Superior temporal gyrus (tissue), 1 donor: ENCODE data around the gene SGCA.

Experiments used
- DNase-seq: peaks from one replicate; pipeline ENCODE4 v3.0.0-alpha.2; 2016; ENCODE audit errors: extremely low spot score

The SGCA gene

DNA sequence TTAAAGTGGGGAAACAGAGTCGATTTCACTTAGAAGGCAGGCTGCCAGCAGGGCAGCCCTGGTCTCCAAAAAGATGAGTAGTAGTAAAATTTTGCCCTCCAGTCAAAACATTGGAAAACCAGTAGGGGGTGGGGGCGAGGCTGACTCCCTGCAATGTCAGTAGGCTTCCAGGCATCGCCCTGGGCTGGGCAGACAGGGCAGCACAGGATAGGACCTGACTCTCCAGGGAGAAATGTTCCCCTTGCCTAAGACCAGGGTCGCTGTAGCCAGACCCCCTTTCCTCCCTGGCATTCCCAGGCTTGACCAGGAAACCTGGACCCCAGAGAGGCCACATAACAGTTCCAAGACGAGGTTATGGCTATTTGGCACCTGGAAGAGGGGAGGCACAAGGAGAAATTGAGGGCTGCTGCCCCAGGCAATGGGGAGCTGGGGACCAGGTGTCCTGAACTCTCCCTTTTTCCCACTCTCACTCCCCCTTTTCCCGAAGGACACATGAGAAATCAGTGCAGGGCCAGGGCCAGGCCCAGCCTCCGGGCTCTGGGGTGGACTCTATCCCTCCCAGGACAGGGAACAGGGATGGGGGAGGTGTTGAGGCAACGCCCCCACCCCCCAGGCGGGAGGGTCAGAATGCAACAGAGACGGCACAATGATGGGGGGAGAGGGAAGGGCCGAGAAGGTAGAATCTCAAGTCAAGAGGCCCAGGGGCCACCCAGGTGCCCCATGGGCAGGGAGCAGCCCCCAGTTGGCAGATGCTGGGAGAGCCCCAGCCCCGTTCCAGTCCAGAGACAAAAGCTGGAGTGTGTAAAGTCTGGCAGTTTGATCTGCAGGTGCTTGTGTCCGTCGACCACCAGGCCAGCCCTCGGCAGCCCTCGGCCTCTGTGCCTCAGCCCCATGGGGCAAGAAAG, 31.3 kb upstream of the SGCA start:
- no peak for DNase-seq

DNA sequence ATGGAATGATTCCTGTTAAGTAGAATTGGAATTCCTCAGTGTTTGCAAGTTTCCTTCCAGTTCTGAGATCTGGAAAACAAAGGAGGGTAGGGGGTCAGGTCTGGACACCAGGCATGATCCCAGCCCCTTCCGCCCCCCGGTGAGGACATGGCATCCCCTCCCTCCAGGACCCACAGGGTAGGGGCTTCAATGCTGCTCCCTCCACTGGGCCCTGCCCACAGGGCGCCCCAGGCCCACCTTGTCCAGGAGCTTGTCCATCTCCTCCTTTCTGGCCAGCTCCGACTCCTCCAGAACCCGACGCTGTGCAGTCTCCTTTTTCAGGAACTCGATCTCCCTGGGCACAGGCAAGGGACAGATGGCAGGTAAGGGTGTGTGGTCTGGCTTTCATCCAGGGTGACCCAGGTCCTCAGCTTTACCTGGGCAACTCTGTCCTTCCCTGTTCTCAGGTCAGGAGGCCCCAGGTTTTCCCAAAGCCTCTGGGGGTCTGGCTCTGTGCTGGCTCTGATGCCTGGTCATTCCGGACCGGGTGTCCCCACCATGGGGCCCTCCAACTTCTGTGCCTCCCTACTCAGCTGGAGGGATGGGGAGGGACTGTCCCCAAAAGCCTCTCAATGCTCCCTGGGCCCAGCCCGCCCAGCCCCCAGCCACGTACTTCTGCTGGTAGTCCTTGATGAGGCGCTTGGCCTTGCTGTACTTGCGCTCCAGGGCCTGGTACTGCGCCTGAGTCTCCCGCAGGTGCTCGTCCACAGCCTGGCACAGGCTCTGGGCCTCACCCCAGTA, 30.3 kb upstream of the SGCA start:
- no peak for DNase-seq

DNA sequence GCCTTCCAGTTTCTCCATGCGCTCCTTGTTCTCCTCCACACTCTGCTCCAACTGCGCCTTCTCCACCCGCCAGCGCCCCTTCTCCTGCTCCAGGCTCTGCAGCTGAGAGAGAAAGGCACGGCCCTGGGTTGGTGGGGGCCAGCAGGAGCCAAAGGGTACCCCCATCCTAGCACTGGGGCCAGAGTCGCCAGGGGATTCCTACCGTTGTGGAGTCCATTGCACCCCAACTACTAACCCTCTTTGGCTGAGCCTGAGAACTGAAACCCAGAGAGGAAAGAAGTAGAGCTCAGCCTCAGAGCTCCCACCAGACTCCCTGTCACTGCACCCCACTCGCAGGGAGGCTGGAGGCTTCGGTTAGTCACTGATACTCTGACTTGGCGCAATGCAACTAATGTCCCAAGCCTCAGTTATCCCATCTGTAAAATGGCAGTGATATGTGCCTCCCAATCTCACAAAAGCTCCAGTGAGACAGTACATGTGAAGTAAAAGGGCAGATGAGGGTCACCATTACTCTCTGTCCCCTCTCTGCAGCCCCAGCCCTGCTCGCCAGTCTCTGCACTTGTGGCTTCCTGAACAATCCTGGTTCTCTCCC, 29.6 kb upstream of the SGCA start:
- DNase-seq, result no peak

DNA sequence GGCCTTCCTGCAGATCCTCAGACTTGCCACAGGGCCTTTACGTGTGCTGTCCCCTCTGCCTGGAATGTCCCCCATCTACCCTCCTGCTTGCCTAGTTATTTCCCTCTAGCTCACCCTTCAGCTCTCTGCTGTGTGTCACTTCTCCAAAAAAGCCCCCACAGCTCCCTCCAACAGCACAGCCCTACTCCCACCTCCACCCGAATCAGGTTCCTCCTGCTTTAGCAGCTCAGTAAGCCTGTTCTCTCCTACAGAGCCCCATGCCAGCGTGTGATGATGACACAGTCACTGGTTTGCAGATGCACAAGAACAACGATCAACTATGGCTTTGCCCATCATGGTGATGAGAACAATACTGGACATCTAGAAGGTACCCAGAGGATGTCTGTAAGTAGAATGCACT, 28.8 kb upstream of the SGCA start:
- DNase-seq, result no peak

DNA sequence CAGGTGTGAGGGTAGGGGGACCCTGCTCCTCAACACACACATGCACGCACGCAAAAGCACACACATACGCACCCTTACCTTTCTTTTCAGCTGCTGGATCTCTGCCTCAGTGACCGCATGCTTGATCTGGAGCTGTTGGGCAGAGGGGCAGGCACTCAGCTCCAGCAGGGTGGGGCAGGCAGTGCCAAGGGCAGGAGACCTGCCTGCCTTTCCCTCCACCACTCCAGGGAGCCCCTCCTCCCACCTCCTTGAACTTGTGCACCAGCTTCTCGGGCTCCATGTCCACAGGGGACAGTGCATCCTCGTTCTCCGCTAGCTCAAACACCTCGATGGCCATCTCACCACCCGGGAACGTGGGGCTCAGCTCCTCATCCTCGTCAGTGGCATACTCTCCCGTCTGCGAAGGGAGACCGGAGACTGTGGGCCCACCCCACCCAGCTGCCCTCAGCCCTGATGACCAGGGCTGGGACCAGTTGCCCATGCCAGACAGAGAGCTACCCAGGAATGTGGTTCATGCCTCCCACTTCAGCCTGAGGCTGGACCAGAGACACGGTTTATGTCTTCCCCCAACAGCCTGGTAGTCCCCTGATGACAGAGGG, 26.5 kb upstream of the SGCA start:
- DNase-seq, result no peak

DNA sequence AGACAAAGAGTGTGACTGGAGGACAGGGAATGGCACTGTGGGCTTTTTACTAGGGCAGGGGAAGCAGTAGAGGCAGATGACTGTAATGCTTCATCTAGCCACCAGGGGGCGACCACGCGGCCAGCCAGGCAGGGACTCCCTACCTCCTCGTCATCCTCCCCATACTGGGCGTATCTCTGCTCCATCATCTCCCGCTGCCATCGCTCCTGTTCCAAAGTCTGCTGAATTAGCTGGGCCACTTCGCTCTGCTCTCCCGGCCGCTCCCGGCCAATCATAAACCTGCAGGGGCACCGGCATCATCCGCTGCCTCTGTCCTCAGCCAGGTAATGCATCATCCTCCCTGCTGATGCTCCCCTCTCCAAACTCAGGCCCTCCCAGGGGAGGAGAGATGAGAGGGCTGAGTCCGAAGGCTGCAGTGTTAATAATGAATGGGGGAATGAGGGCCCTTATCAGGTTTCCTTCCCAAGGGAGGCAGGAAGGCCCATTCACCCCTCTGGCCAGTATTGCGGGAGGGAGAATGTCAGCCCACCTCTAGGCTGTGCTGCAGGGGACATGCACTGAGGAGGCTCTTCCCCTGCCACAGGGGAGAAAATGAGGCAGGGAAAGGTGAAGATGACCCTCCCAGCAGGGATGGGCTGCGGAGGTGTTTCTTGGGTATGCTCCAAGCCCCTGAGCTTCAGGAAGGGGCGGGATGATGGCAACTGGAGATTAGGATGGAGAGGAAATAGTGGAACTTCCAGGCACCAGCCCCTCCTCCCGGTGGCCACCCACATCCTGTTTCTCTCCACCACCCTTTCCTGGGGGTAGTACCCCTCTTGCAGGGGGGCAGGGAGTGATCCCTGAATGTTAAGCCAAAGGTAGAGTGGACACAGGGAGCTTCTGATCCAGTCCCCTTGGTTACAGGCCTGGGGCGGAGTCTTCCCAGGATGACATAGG, 25.6 kb upstream of the SGCA start:
- peak; percentile 69 for DNase-seq

DNA sequence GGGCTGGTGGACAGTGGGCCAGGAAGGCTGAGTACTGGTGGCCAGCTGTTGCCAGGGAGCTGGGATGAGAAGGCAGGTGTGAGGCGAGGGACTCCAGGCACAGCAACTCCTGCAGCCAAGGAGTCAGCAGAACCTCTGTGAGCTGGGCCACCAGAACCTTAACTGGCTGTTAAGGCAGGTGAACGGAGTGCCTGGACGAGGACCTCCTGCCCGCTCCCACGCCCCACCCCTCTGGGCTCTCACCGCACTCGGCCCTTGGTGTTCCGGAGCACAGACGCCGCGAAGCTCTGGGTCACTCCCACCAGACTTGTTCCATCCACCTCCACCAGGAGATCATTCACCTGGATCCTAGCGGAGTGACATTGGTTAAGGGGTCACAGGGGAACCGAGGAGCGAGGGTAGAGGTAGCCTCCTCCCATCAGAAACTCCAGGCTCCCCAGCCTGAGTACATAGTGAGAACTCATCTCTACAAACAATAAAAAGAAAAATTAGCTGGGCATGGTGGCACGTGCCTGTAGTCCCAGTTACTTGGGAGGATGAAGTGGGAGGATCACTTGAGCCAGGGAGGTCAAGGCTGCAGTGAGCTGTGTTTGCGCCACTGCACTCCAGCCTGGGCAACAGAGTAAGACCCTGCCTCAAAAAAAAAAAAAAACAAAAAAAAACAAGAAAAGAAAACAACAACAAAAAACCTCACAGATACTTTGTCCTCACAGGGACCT, 24.6 kb upstream of the SGCA start:
- no peak for DNase-seq

DNA sequence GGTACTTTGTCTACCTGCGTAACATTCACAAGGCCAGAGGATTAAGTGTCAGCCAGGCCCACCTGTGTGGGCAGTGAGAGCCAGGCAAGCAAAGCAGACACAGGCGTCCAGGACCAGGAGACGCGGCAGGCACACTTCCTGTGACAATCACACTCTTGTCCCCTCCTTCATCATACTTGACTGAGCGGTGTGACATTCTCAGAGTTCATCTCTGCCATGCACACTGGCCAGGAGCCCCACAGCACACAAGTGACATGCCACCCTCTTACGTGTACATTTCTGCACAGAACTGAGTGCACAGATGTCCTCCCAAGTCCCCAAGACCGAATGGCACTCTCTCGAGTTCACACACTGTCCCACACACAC, 24.1 kb upstream of the SGCA start:
- DNase-seq, result no peak

DNA sequence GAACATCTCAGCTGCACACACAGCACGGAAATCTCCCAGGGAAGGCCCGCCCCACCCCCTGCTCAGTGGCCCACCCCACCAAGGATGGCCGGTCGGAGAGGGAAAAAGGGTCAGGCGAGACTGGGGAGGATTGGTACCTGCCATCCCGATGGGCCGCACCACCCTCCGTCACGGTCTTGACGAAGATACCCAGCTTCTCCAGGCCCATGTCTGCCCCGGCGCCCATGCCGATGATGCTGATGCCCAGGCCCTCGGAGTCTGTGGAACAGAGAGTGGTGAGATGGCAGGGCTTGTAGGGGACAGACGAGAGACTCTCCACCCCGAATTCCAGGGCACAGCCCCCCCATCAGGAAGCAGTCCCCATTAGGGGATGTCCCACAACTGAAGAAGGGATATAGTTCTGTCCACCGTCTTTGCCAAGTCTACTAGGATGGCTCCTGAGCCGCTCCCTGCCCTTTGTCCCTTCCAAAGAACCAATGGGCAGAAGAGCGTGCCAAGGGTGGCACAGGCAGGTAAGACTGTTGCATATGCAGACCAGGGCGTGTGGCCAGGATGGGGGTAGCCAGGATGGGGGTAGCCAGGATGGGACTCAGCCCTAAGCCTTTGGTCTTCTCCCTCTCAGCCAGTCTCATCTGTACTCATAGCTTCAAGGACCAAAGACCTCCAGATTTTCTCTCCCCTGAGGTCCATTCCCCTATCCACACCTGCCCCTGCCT, 22.2 kb upstream of the SGCA start:
- DNase-seq, result no peak

DNA sequence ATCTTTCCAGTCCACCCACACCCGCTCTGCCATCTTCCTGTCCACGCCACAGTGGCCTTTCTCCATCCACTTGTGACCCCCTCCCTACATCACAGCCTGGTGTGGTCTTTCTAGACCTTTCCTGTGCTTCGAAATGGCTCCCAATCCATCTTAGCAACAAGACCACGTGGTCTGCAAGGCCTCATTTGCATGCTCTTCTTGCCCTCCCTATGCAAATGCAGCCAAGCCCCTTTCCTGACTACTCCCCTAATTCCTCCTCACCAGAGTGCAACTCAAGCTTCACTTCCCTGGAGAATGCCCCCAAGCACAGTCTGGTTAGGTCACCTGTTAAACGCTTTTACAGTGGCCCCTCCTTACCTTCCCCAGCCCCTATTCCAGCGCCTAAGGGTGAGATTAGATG, 21.4 kb upstream of the SGCA start:
- no peak for DNase-seq

DNA sequence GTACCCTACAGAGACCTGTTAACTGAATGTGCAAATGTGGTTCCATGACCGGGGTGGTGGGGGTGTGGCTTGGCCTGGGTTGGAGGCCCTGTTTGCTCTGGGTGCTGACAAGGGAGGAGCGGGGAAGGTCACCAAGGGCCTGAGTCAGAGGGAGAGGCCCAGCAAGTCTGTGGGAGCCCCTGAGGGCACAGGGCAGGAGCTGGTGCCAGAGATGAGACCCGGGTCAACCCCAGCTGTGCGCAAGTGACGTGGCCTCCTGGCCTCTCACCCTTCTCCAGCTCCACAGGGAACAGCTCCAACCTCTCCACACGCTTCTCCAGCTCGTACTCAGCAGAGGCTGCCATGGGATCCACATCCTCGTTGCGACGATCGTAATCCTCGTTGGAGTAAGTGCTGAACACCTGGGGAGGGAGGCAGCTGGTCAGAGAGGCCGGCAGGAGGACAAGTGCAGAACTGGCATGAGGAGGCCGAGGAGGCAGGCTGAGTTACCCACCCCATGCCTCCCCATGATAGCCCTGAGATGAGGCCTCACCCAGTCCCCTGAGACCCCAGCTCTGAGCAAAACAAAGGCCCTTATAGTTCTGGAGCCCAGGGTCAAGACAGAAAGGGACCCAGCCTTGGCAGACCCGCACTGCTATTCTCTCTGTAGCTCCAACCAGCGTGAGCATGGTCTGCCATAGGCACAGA, 20.8 kb upstream of the SGCA start:
- DNase-seq, result no peak

DNA sequence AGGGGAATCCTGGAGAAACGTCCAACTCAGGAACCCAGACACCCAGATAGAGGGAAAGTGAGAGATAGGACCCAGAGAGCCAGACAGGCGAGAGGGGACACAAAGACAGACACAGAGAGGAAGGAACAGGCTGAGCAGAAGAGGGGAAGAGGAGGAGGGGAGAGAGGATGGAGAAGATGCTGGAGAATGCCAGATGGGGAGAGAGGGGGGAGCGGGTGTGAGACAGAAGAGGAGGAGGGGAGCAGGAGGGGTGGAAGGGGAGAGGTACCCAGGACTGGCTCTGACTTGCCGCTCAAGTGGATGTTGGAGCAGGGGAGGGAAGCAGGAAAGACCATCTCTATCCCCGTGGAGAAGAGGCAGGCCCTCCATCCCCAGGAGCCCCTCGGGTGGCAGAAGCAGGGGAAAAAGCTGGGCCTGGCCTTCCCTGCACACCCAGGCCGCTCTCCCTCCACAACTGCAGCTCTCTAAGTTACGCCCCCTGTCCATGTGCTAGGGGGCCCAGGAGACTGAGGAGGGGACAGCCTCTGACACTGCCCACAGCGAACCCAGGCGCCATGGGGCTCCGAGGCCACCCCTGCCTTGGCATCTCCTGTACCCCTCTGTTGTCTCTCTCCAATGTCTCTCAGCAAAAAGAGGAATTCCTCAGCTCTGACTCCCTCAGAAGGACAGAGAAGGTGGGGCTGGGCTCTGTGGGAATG, 20.1 kb upstream of the SGCA start:
- DNase-seq, result no peak

DNA sequence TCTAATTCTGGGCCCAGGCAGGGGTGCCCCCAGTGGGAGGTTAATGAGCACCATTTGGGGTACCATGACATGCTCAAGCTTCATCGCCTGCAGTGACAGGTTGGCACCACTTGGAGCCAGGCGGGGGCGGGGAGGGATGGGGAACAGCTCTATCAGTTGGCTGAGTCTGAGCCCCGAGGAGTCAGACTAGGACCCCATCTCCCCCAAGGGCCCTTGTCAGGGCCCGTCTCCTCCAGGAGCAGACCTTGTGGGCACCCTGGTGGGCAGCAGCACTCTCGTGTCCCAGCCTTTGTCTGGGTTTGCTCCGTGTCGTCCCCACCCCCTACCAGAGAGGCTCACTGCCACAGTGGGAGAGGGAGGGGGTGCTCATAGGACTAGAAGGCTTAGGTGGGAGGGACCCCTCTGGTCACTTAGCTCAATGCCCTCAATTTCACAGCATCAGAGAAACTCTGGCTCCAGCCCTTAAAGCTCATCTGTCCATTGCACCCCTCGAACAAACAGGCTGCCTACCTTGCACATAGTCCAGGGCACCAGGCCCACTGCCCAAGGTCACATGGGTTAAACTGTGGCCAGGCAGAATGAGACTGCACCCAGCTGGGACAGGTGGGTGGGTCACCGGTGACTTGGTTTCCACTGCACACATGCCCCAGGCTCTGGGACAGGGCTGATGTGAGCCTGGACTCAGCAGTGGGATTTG, 19.4 kb upstream of the SGCA start:
- DNase-seq, result no peak

DNA sequence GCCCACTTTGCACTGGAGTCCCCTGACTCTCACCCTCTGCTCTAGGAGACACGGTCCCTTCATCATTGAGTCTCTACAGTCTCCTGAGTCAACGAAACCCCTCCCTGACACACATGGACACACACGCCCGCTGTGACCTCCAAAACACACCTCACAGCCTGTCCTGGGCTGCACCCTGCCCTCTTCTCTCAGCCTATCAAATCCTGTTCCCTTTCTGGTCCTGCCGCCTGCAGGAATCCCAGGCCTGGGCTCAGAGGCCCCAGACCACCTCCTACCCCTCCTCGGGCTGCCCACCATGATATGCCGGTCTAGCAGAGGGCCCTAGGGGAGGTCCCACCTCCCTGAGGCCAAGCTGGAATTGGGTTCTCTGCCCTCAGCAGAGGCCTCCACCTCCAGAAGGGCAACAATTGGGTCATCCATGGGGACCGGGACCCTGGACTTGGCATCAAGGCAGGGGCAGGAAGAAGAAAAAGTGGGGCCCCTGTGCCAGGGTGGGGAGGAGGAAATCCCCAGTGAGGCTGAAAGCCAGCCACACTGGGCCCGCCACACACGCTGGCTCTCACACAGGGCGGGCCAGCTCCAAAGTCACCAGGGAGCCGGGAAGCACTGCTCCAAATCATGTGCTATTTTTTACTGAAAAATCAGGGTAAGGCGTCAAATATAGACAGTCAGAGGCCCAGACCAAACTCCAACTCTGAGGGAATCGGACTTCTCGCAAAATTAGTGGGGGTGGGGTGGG, 18.7 kb upstream of the SGCA start:
- no peak for DNase-seq

DNA sequence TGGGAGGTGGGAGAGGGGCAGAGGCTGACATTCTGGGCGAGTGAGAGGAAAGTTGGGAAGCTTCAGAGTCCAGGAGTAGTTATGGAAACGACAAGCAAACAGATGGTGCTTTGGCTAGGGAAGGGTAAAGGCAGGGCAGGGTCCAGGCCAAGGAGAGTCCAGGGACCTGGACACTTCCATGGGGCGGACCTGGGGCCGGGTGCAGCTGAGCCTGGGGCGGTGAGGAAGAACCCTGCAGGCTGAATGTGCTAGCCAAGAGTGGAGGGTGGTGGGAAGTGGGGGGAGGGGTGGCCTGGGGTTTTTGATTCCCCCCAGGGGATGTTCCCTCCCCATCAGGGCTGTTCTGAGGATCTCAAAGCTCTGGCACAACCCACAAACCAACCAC, 18.0 kb upstream of the SGCA start:
- DNase-seq, result no peak

DNA sequence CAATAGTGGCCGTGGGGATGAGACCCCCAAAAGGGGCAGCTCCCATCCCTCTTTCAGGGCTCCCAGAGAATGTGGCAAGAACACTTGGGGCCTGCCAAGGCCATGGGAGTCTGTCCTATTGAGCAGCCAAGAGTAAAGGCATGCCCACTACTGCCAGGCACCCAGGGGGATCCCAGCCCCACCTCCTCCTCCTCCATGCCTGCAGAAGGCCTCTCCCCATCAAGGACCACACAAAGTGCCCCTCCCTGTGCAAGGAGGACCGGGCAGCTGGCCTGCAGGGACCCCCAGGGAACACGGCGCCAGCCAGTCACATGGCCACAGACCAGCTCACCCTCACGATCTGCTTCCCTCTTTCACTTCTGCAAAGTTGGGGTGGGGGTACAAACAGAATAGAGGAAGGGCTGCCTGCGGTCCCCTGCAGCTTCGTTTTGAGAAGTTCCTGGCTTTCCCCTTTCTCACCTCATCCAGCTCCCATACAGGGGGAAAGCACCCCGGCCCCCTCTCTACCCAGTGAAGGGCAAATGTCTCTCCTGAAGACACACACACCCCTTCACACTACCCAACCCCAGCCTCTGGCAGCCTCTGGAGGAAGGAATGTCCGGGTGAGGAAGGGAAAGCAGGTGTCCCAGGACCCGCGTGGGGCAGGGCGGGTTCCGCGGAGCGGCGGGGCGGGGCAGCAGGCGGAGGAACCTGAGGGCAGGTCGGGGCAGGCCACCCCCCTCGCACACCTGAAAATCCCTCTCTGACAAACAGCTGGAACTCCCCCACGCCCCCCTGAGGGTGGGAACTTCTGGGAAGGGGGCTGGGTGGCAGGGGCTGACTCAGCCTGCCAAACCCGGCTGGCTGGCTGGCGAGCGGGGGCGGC, 17.3 kb upstream of the SGCA start:
- peak; percentile 43 for DNase-seq

DNA sequence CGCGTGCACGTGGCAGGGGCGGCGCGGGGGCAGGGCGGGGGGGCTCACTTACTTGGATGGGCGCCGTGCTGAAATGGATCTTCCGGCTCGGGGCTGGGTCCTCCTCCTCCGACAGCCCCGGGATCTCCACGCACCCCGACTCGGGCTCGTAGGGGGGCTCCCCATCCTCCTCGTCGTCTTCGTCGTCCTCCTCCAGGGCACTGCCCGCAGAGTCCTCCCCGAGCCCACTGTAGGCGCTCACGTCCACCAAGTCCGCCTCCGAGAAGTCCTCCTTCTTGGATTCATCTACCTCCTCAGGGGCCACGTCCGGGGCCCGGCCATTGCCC, 16.8 kb upstream of the SGCA start:
- DNase-seq, result no peak
